ENCODE results near the gene STARD3NL. TPM values are rescaled to one million over a fixed set of nuclear protein-coding genes. Genes with fewer than 3 reads are reported as not detected.

STARD3NL gene
- total and polyA plus RNA-seq, 2 of the 13 experiments (the other 11 are each of a cell fraction or from before 2014, with no cell fraction given) = 37.3 to 42.3 TPM

- ATAC-seq = peak; percentile 26; the same call in 2 of the 3 replicates
These were observed 37.1 kb downstream of the STARD3NL start for GRCh38 chr7:38215115-38215514.

More at GRCh38 chr7:38215115-38215514, 37.1 kb downstream of the STARD3NL start:
- Histone ChIP-seq H4K20me1 (ENCODE audit: insufficient read depth, low read length) (no peaks in the 10 kb centered on the region), H3K79me2 (ENCODE audit: insufficient read depth, low read length) (no peaks in the 10 kb centered on the region), H3K36me3 (replicated peaks in 1 of 2; ENCODE audit: control insufficient read depth in 1 of 2, insufficient read depth in 2 of 2, low read length in 2 of 2) (peaks cover 13 to 34% of the 10 kb centered on the region in 2 experiments), H3K27ac (ENCODE audit: extremely low read length, insufficient read depth, low read length) (no peak overlapping the region), H3K4me3 (replicated peaks in 1 of 3; ENCODE audit: insufficient read depth in 1 of 3, low read depth in 2 of 3, low read length in 3 of 3) (no peak overlapping the region), H3K4me1 (ENCODE audit: insufficient read depth, low read length) (peaks cover 6% of the 10 kb centered on the region; the same call in 1 of the 2 replicates), H2AFZ (ENCODE audit: low read length) (no peak overlapping the region), H3K9me3 (ENCODE audit: low read length) (no peaks in the 10 kb centered on the region), H3K9ac (ENCODE audit: insufficient read depth, low read depth, low read length) (no peak overlapping the region), H3K4me2 (ENCODE audit: low read depth, low read length) (no peak overlapping the region), H3K27me3 (ENCODE audit: control insufficient read depth in 1 of 2, insufficient read depth in 2 of 2, low read length in 2 of 2) (no peaks in the 10 kb centered on the region)
- FAIRE-seq = no peak
- intact Hi-C loops (cut with micrococcal nuclease; ENCODE audit: unreplicated experiment) = loop anchor here (1.0 kb wide), 1 partner anchor 37 kb away; the partner anchor contains the start of gene STARD3NL
- TF ChIP-seq ATRX (CRISPR knock-in tag; IDR thresholded peaks at IDR 0.05; ENCODE audit: borderline replicate concordance) (no peak), ZNF383 (CRISPR knock-in tag; IDR thresholded peaks at IDR 0.05; ENCODE audit: borderline replicate concordance) (no peak), TBL1XR1 (IDR thresholded peaks at IDR 0.05; ENCODE audit: borderline replicate concordance, low read length, partially characterized antibody) (no peak), GPBP1L1 (CRISPR knock-in tag; IDR thresholded peaks at IDR 0.05) (no peak), IRF9 (CRISPR knock-in tag; IDR thresholded peaks at IDR 0.05; ENCODE audit: borderline replicate concordance) (no peak), GATAD1 (CRISPR knock-in tag; IDR thresholded peaks at IDR 0.05) (no peak), NBN (conservative IDR thresholded peaks at IDR 0.05) (no peak), KDM1A (CRISPR knock-in tag; IDR thresholded peaks at IDR 0.05) (no peak), ZNF333 (CRISPR knock-in tag; IDR thresholded peaks at IDR 0.05; ENCODE audit: borderline replicate concordance) (no peak), KLF13 (CRISPR knock-in tag; IDR thresholded peaks at IDR 0.05) (no peak), ZNF672 (CRISPR knock-in tag; IDR thresholded peaks at IDR 0.05) (no peak), RAD21 (CRISPR knock-in tag; IDR thresholded peaks at IDR 0.05) (no peak), RBFOX2 (IDR thresholded peaks at IDR 0.05; ENCODE audit: low read depth, low read length) (no peak), LCORL (IDR thresholded peaks at IDR 0.05) (no peak), LCORL (CRISPR knock-in tag; IDR thresholded peaks at IDR 0.05) (no peak)
- in situ Hi-C loops (cut with HindIII; ENCODE audit: extremely low pct_ligation_motif_present, low pct_unique_long_range_greater_than_20kb) = no loop called here
- no TSS peak for BruUV-seq (replicated peaks)
- 93% methylated on average over 1 of the region's 1 CpG for WGBS (ENCODE audit: low lambda C conversion rate)
- CTCF ChIA-PET (ENCODE audit: low intra/inter-chr PET ratio, low total read pairs) = interaction anchor here (1.3 kb wide), 1 partner anchor 109 kb away, joined by 4 read pairs; no protein-coding TSS in a partner anchor
- POLR2A ChIA-PET = no interaction called here
- DNase-seq (ENCODE audit: low spot score) = peak; percentile 7
